Aorta (tissue), 5 donors: ENCODE data around the gene PRRX2. TPM values are rescaled to one million over a fixed set of nuclear protein-coding genes. Genes with fewer than 3 reads are reported as not detected.
"Not testable (repeated sequence)": the region's sequence is repeated elsewhere in the genome, so short reads cannot be mapped to it uniquely, and the experiment has no call there.

Source experiments
- ATAC-seq: fragments of 200-7000 bp; cut with Tn5 transposase; one replicate; pipeline ENCODE4 v1.9.1; 2022; ENCODE audit warnings: moderate library complexity; ENCODE audit not compliant: low FRiP score
- DNase-seq, 2 donors: peaks; one replicate each; pipeline ENCODE4 v3.0.0-alpha.2; 2020
- H3K27ac ChIP-seq, 2 donors: one replicate each; pipeline ENCODE4 v1.5.1; 2013; ENCODE audit warnings: low read length in 2 of 2, mild to moderate bottlenecking in 2 of 2, moderate library complexity in 2 of 2, control low read depth in 1 of 2, inconsistent platforms in 1 of 2, low read depth in 1 of 2
- H3K27me3 ChIP-seq, 2 donors: one replicate each; pipeline ENCODE4 v1.6.1; 2013; ENCODE audit warnings: control low read depth in 1 of 2, low read length in 1 of 2, mild to moderate bottlenecking in 1 of 2, moderate library complexity in 1 of 2; ENCODE audit not compliant: insufficient read depth in 2 of 2, control insufficient read depth in 1 of 2
- H3K36me3 ChIP-seq, 2 donors: one replicate each; pipeline ENCODE4 v1.6.1; 2013; ENCODE audit warnings: control low read depth in 1 of 2, low read length in 1 of 2, mild to moderate bottlenecking in 1 of 2; ENCODE audit not compliant: insufficient read depth in 2 of 2, control insufficient read depth in 1 of 2
- H3K4me1 ChIP-seq, 2 donors: one replicate each; pipeline ENCODE4 v1.6.1; 2013; ENCODE audit warnings: low read length in 2 of 2, control low read depth in 1 of 2, mild to moderate bottlenecking in 1 of 2, moderate library complexity in 1 of 2; ENCODE audit not compliant: insufficient read depth in 2 of 2, control insufficient read depth in 1 of 2
- H3K4me3 ChIP-seq, 2 donors: one replicate each; pipeline ENCODE4 v1.5.1; 2013; ENCODE audit warnings: low read length in 2 of 2, control low read depth in 1 of 2, mild to moderate bottlenecking in 1 of 2
- H3K9me3 ChIP-seq: one replicate; pipeline ENCODE4 v1.6.1; 2013; ENCODE audit warnings: mild to moderate bottlenecking, low read length; ENCODE audit not compliant: control insufficient read depth
- WGBS, 2 donors: extraction: QIAGEN DNeasy Blood & Tissue Kit; methylation state at CpG; one replicate each; pipeline ENCODE4 v1.1.7; 2013; 5-methylcytosine and 5-hydroxymethylcytosine counted together
- intact Hi-C, 2 donors: fragments of 100-400 bp; cut with DNase I; formaldehyde crosslinking; loops; one replicate each; pipeline versions ENCODE4 v1.14.2 to v1.15.0; 2022
- polyA plus RNA-seq, 2 donors: library from polyadenylated mRNA; stranded (reverse); fragments of 200-250 nt; gene quantifications; one replicate each; pipeline ENCODE4 v1.2.3, GENCODE V29; 2013
- total RNA-seq, 2 donors: library from RNA; stranded (reverse); fragmentation: NEBNext Ultra II Directional; extraction: Animal tissue kit (Norgen Biotek cat#: 25700); gene quantifications; one replicate each; pipeline ENCODE4 v1.2.1, GENCODE V29; 2021
- donor health status: healthy with polysubstance abuse.
- donor health status: Bipolar disorder and iron deficiency.
- donor health status: DM: no; HTN: no; CAD: no.
- donor health status: DM: no; HTN: no; CAD: no.
- donor health status: DM: yes; HTN: yes; CAD: no.

Gene PRRX2
- total and polyA plus RNA-seq, 4 donors = 27.7 to 68.8 (median 52.2) TPM

DNA sequence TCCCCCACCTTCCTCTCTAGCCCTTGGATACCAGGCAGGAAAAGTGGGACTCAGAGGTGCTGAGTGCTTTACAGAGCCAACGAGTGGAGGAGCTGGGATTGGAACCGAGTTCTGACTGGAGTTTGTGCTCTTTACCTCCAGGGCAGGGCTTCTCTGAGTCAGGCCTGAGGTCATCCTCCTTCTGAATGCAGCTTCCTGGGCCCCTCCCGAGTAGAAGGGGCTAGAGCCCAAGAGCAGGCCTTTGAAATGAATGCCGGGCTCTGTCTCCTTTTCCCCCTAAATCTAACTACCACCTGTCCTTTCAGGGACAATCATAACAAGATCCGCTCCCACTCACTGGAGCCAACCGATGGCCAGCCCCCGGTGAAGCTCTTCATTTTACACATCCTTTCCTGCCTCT is 74.7 kb downstream of the PRRX2 start:
- Histone ChIP-seq H3K27me3 (no peaks in the 10 kb centered on the region), H3K36me3 (no peaks in the 10 kb centered on the region), H3K4me1 (no peaks in the 10 kb centered on the region), H3K27ac (no peak overlapping the region), H3K9me3 (no peaks in the 10 kb centered on the region), H3K4me3 (no peak overlapping the region)
- DNase-seq (no peak), ATAC-seq (no peak)
- 87 to 90% methylated on average over 7 of the region's 7 CpGs for WGBS, 2 donors
- intact Hi-C loops = no loop called here

DNA sequence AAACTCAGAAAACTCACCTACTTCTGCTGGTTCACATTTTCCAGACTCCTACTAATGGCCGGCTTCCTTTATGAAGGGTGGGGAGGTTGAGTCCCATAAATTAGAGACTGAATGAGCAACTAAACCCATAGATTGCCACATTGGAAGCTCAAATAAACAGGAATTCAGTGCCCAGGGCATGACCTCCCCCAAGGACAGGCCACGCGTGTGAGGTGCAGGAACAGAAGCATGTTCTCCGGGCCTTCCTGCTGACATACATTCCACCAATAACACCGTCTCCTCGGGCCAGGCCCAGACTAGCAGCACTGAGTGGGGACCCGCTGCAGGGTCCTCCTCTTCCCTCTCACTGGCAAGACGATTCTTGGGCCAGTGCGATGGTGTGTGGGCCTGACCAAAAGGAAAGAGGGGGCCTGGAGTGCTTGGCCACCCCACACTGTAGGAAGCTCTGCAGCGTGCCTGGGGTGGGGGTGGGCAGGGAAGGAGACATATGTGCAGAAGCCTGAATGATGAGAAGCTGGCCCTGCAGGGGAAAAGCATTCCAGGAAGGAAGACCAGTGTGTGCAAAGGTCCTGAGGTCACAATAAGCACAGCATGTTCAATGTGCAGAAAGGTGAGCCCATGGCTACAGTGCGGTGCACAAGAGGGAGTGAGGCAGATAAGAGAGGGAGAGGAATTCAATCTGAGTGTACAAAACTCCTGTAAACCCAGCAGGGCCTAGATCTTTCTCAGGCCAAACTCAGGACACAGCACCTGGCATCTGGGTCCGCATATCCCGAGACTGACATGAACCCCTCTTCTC is 75.4 kb downstream of the PRRX2 start:
- intact Hi-C loops = no loop called here
- Histone ChIP-seq H3K4me1 (no peaks in the 10 kb centered on the region), H3K27ac (no peak overlapping the region), H3K4me3 (no peak overlapping the region), H3K36me3 (no peaks in the 10 kb centered on the region), H3K9me3 (no peaks in the 10 kb centered on the region), H3K27me3 (no peaks in the 10 kb centered on the region)
- 95 to 97% methylated on average over 13 of the region's 13 CpGs for WGBS, 2 donors
- no peak for ATAC-seq
- no peak for DNase-seq

DNA sequence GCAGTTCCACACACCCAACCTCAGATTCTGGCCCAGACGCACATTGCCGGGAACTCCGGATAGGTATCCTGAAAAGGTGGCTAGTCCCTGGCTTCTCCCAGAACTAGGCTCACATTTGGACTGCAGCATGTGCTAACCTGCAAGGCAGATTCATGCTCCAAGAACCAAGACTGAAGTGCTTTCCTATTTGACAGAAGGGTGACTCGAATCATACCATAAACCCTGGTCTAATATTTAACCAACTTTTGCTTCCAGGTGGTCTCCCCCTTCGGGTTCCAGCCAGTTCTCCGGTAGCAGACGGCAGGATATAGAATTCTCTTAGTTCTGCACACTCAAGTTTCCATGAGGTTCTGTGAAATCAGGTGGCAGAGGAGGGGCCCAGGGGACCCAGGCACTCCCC is 79.8 kb downstream of the PRRX2 start:
- no peak for DNase-seq
- no peak for ATAC-seq
- H3K9me3 ChIP-seq = no peaks in the 10 kb centered on the region
- H3K36me3 ChIP-seq = no peaks in the 10 kb centered on the region
- 95 to 96% methylated on average over 7 of the region's 7 CpGs for WGBS, 2 donors
- H3K27ac ChIP-seq = no peak overlapping the region
- no peaks in the 10 kb centered on the region for H3K4me1 ChIP-seq
- H3K27me3 ChIP-seq = no peaks in the 10 kb centered on the region
- intact Hi-C loops = no loop called here
- no peak overlapping the region for H3K4me3 ChIP-seq

DNA sequence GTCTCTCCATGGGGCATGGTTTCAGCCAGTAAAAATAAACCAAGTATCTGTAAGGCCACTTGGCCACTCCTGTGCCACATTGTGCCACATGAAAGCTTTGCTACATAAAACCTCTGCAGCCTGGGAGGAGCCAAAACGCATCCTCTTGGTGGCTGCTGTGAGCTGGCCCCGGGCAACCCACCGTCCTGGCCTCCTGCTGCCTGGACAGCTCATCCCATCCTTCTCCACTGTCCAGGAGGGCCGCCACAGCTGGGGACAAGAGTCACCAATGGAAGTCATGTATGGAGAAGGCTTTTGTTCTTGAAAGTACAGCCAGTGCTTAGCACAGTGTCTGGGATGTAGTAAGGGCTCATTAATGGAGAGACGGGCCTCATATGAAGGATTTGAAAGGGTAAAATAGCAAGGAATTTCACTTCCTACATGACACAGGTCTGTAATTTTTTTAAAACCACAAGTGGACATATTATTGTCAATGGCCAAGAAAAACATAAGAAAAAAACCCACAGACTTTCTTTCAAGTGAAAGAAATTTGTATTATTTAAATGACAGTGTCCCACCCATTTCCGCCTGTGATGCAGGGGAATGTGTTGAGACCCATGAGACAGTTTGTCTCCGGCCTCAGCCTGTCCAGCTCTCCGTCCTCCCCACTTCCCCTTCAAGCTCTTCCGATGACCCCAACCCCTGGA is 80.8 kb downstream of the PRRX2 start:
- no peaks in the 10 kb centered on the region for H3K27me3 ChIP-seq
- H3K9me3 ChIP-seq = no peaks in the 10 kb centered on the region
- ATAC-seq (no peak), DNase-seq (no peak)
- intact Hi-C loops = no loop called here
- H3K4me1 ChIP-seq = no peaks in the 10 kb centered on the region
- H3K27ac ChIP-seq = no peak overlapping the region
- H3K36me3 ChIP-seq = no peaks in the 10 kb centered on the region
- no peak overlapping the region for H3K4me3 ChIP-seq
- 76 to 82% methylated on average over 9 of the region's 9 CpGs for WGBS, 2 donors

DNA sequence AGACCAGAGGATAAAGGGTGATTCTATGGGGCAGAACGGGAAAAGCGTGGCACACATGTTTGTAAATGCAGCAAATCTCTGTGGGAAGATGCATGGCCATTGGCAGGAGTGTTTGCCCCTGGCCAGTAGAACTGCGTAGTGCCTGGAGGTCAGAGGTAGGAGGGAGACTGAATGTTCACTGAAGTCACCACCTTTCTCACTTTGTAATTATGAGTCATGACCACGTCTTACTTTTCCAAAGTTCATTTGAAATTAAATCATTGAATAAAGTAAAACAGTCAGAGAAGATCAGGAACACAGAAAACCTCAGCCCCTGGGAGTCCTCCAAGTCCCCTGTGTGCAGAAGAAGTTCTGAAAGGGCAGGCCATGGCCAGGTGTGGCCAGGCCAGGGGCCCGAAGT is 82.8 kb downstream of the PRRX2 start:
- Histone ChIP-seq H3K27me3 (no peaks in the 10 kb centered on the region), H3K4me1 (no peaks in the 10 kb centered on the region), H3K27ac (no peak overlapping the region), H3K36me3 (no peaks in the 10 kb centered on the region), H3K4me3 (no peak overlapping the region), H3K9me3 (no peaks in the 10 kb centered on the region)
- ATAC-seq = no peak
- intact Hi-C loops = no loop called here
- WGBS, 2 donors = 85 to 87% methylated on average over 5 of the region's 5 CpGs
- no peak for DNase-seq

DNA sequence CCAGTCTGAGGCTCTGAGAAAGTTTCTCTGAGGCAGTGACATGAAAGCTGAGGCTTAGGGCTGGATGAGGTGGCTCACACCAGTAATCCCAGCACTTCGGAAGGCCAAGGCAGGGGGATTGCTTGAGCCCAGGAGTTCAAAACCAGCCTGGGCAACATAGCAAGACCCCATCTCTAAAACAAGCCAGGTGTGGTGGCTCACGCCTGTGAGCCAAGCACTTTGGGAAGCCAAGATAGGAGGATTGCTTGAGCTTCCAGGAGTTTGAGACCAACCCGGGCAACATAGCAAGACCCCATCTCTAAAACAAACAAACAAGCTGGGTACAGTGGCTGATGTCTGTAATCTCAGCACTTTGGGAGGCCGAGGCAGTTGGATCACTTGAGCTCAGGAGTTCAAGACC is 83.6 kb downstream of the PRRX2 start:
- H3K4me3 ChIP-seq, H3K27ac ChIP-seq, H3K27me3 ChIP-seq, intact Hi-C loops, DNase-seq, H3K9me3 ChIP-seq, H3K36me3 ChIP-seq, ATAC-seq, H3K4me1 ChIP-seq: not testable (repeated sequence)
- WGBS, 2 donors = 89 to 97% methylated on average over 4 of the region's 4 CpGs

DNA sequence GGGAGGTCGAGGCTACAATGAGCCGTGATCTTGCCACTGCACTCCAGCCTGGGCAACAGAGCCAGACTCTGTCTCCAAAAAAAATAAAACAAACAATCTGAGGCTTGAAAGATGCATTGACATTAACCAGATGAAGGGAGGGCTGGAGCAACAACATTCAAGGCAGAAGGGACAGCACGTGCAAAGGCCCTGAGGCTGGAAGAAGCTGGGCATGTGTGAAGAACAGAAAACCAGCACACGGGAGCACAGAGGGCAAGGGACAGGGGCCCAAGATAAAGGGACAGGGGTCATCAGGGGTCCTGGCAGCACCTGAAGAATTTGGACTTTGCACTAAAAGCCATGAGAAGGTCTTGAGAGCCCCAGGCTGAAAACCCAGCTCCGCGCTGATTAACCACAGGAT is 84.1 kb downstream of the PRRX2 start:
- ATAC-seq (no peak), DNase-seq (no peak)
- no peak overlapping the region for H3K27ac ChIP-seq
- intact Hi-C loops = no loop called here
- no peak overlapping the region for H3K4me3 ChIP-seq
- 86 to 88% methylated on average over 6 of the region's 6 CpGs for WGBS, 2 donors
- no peaks in the 10 kb centered on the region for H3K27me3 ChIP-seq
- no peaks in the 10 kb centered on the region for H3K4me1 ChIP-seq
- H3K9me3 ChIP-seq = no peaks in the 10 kb centered on the region
- no peaks in the 10 kb centered on the region for H3K36me3 ChIP-seq

DNA sequence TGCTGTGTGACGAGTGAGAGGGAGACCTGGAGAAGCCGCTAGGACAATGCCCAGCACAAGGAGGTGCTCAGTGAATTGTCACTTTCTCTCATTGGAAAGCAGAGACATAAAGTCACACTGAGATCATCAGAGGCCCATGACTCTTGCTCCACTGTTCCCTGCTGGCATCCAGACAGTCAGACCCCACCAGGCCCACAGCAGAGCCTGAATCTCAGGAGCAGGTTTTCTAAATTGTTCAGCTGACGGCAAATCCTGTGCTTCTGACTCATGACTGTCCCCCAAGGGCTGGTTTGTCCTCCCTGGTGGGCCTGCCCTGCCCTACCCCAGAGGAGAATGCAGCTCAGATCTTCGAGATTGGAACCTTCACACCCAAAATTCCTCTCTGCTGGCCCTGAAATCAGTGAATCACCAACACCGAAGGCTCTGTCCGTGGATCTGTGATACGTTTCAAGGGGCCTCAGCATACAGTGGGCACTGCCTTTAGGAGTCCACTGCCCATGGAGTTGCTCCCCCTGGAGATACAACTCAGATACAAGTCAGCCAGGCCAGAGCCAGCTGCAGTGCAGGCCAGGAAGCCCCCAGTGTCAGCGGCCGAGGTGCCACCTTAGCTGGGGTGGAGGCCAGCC is 84.7 kb downstream of the PRRX2 start:
- intact Hi-C loops = no loop called here
- Histone ChIP-seq H3K36me3 (no peaks in the 10 kb centered on the region), H3K4me3 (no peak overlapping the region), H3K27me3 (no peaks in the 10 kb centered on the region), H3K4me1 (no peaks in the 10 kb centered on the region), H3K27ac (no peak overlapping the region), H3K9me3 (no peaks in the 10 kb centered on the region)
- 92 to 94% methylated on average over 9 of the region's 9 CpGs for WGBS, 2 donors
- ATAC-seq (no peak), DNase-seq (no peak)
